DMS79 treated with DMSO at 0.1 percent for 48 hours (cell line): ENCODE results near the gene SPATA18.
"Not testable (repeated sequence)": the region's sequence is repeated elsewhere in the genome, so short reads cannot be mapped to it uniquely, and the experiment has no call there.

ENCODE experiments used
- DNase-seq: peaks from one replicate; lab custom pipeline; 2025; lab: John Stamatoyannopoulos, UW

SPATA18 gene

GRCh38 chr4:52051615-52052474 lies 741 bp downstream of the SPATA18 start:
- DNase-seq = no peak

GRCh38 chr4:52052475-52052780 lies 1.3 kb downstream of the SPATA18 start:
- no peak for DNase-seq

GRCh38 chr4:52054254-52054653 lies 3.1 kb downstream of the SPATA18 start:
- no peak for DNase-seq

- no peak for DNase-seq
Observed at GRCh38 chr4:52057196-52057595, 6.1 kb downstream of the SPATA18 start.

- no peak for DNase-seq
Observed at GRCh38 chr4:52058275-52058674, 7.2 kb downstream of the SPATA18 start.

- DNase-seq = peak; percentile 5
Observed at GRCh38 chr4:52059372-52059771, 8.3 kb downstream of the SPATA18 start.

- no peak for DNase-seq
Observed at GRCh38 chr4:52069571-52069970, 18.5 kb downstream of the SPATA18 start.

GRCh38 chr4:52071791-52072546 lies 20.9 kb downstream of the SPATA18 start:
- no peak for DNase-seq

GRCh38 chr4:52076731-52077130 lies 25.6 kb downstream of the SPATA18 start:
- DNase-seq = no peak

GRCh38 chr4:52079659-52080058 lies 28.6 kb downstream of the SPATA18 start:
- no peak for DNase-seq

GRCh38 chr4:52081216-52081615 lies 30.1 kb downstream of the SPATA18 start:
- no peak for DNase-seq

- not testable (repeated sequence) for DNase-seq
Observed at GRCh38 chr4:52086425-52086824, 35.3 kb downstream of the SPATA18 start.

- no peak for DNase-seq
Observed at GRCh38 chr4:52091801-52092200, 40.7 kb downstream of the SPATA18 start.

- DNase-seq = no peak
Observed at GRCh38 chr4:52093466-52093865, 42.4 kb downstream of the SPATA18 start.

- no peak for DNase-seq
Observed at GRCh38 chr4:52094376-52095145, 43.5 kb downstream of the SPATA18 start.

GRCh38 chr4:52095374-52095773 lies 44.3 kb downstream of the SPATA18 start:
- DNase-seq = no peak

- DNase-seq = no peak
Observed at GRCh38 chr4:52096048-52096447, 44.9 kb downstream of the SPATA18 start.

GRCh38 chr4:52098618-52099017 lies 47.5 kb downstream of the SPATA18 start:
- DNase-seq = peak; percentile 54

GRCh38 chr4:52099860-52100461 lies 48.9 kb downstream of the SPATA18 start:
- DNase-seq = no peak

- no peak for DNase-seq
Observed at GRCh38 chr4:52102587-52102986, 51.5 kb downstream of the SPATA18 start.

GRCh38 chr4:52103319-52103718 lies 52.2 kb downstream of the SPATA18 start:
- peak; percentile 4 for DNase-seq

GRCh38 chr4:52105276-52105675 lies 54.2 kb downstream of the SPATA18 start:
- DNase-seq = no peak
